ENCODE measurements around the gene FYB2. TPM values are rescaled to one million over a fixed set of nuclear protein-coding genes. Genes with fewer than 3 reads are reported as not detected.

The FYB2 gene
- total and polyA plus RNA-seq, 12 donors, result 0.22 to 123 (median 9.9) TPM

DNA sequence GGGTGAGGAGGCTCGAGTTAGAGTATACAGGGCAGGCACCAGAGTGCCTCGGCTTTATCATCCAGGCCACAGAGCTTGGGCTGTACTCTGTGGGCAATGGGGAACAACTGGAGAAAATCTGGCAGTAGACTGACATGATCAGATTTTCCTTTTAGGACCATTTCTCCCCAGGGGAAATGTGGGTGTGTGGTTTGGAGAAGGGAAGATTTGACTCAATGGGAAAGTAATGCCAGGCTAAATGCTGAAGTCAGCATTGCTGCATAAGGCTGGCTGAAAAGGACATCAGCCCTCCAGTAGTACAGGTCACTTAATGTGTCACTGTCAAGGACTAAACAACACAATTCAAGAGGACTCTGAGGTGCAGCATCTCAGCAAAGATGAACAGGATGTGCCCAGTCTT lies 5.0 kb downstream of the FYB2 start:
- ATAC-seq, result no peak
- no peak for DNase-seq
- Histone ChIP-seq H3K4me3 (no peak overlapping the region), H3K27ac (peak overlapping the region in 2 of 10 donors; percentile 1 to 54), H3K36me3 (no peaks in the 10 kb centered on the region), H3K4me1 (peaks cover 0 to 51% (median 9%) of the 10 kb centered on the region in 9 donors), H3K27me3 (peaks cover 0 to 8% (median 0%) of the 10 kb centered on the region in 7 donors), H3K9me3 (peaks cover 0 to 15% (median 0%) of the 10 kb centered on the region in 11 donors)
- intact Hi-C loops (cut with DNase I), result loop anchor here in 4 of 10 donors (10.0 kb wide), 3 partner anchors 99 to 1529 kb away; partner anchors contain the start of gene PRKAA2 (in 2 of the 4)
- TF ChIP-seq, protein P1, sequence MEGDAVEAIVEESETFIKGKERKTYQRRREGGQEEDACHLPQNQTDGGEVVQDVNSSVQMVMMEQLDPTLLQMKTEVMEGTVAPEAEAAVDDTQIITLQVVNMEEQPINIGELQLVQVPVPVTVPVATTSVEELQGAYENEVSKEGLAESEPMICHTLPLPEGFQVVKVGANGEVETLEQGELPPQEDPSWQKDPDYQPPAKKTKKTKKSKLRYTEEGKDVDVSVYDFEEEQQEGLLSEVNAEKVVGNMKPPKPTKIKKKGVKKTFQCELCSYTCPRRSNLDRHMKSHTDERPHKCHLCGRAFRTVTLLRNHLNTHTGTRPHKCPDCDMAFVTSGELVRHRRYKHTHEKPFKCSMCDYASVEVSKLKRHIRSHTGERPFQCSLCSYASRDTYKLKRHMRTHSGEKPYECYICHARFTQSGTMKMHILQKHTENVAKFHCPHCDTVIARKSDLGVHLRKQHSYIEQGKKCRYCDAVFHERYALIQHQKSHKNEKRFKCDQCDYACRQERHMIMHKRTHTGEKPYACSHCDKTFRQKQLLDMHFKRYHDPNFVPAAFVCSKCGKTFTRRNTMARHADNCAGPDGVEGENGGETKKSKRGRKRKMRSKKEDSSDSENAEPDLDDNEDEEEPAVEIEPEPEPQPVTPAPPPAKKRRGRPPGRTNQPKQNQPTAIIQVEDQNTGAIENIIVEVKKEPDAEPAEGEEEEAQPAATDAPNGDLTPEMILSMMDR (IDR thresholded peaks at IDR 0.05), result no peak
- 91 to 94% methylated on average over 2 of the region's 2 CpGs for WGBS, 2 donors

GRCh38 chr1:56811331-56811730 lies 7.9 kb downstream of the FYB2 start:
- peak overlapping the region in 9 of 10 donors; percentile 15 to 67 (median 57) for H3K27ac ChIP-seq
- no peak for DNase-seq
- TF ChIP-seq, protein P1 (IDR thresholded peaks at IDR 0.05), result no peak

GRCh38 chr1:56808410-56808809 lies 10.8 kb downstream of the FYB2 start:
- ATAC-seq (no peak), DNase-seq (no peak)
- peaks cover 0 to 63% (median 12%) of the 10 kb centered on the region in 9 donors for H3K4me1 ChIP-seq
- TF ChIP-seq, protein P1 (IDR thresholded peaks at IDR 0.05), result no peak
- no peaks in the 10 kb centered on the region for H3K36me3 ChIP-seq
- no peaks in the 10 kb centered on the region for H3K9me3 ChIP-seq
- no peak overlapping the region for H3K4me3 ChIP-seq
- H3K27me3 ChIP-seq, result peaks cover 0 to 8% (median 0%) of the 10 kb centered on the region in 7 donors
- peak overlapping the region in 4 of 10 donors; percentile 26 to 65 (median 52) for H3K27ac ChIP-seq
- 79 to 80% methylated on average over 1 of the region's 1 CpG for WGBS, 2 donors
- intact Hi-C loops (cut with DNase I), result loop anchor here in 1 of 10 donors (10.0 kb wide), 1 partner anchor 164 kb away; the partner anchor contains the start of gene PRKAA2

More at GRCh38 chr1:56811331-56811730, 7.9 kb downstream of the FYB2 start:
- Histone ChIP-seq H3K4me1 (peaks cover 0 to 64% (median 12%) of the 10 kb centered on the region in 9 donors), H3K27me3 (peaks cover 0 to 8% (median 0%) of the 10 kb centered on the region in 7 donors), H3K9me3 (peaks cover 0 to 15% (median 0%) of the 10 kb centered on the region in 11 donors), H3K4me3 (no peak overlapping the region), H3K36me3 (no peaks in the 10 kb centered on the region)
- intact Hi-C loops (cut with DNase I), result loop anchor here in 4 of 10 donors (10.0 kb wide), 3 partner anchors 97 to 1527 kb away; partner anchors contain the start of gene PRKAA2 (in 2 of the 4)
- WGBS, 2 donors, result 27 to 33% methylated on average over 2 of the region's 2 CpGs
- peak in 6 of 8 donors; percentile 29 to 61 (median 59) for ATAC-seq

GRCh38 chr1:56806804-56807203 lies 12.4 kb downstream of the FYB2 start:
- H3K9me3 ChIP-seq, result no peaks in the 10 kb centered on the region
- H3K36me3 ChIP-seq, result no peaks in the 10 kb centered on the region
- peaks cover 0 to 53% (median 12%) of the 10 kb centered on the region in 9 donors for H3K4me1 ChIP-seq
- TF ChIP-seq, protein P1 (IDR thresholded peaks at IDR 0.05), result peak in 3 of 9 donors; percentile 9 to 35 (median 28)
- intact Hi-C loops (cut with DNase I), result loop anchor here in 1 of 10 donors (10.0 kb wide), 1 partner anchor 162 kb away; the partner anchor contains the start of gene PRKAA2
- peak overlapping the region in 9 of 10 donors; percentile 9 to 65 (median 54) for H3K27ac ChIP-seq
- 40 to 41% methylated on average over 3 of the region's 3 CpGs for WGBS, 2 donors
- DNase-seq, result no peak
- peaks cover 0 to 4% (median 0%) of the 10 kb centered on the region in 7 donors for H3K27me3 ChIP-seq
- peak in 5 of 8 donors; percentile 41 to 55 (median 50) for ATAC-seq
- no peak overlapping the region for H3K4me3 ChIP-seq

All from heart right ventricle (tissue), 16 donors.